Upper lobe of right lung (tissue), 1 donor: ENCODE data around the gene NEDD4. TPM values are rescaled to one million over a fixed set of nuclear protein-coding genes. Genes with fewer than 3 reads are reported as not detected.
"Not testable (repeated sequence)": the region's sequence is repeated elsewhere in the genome, so short reads cannot be mapped to it uniquely, and the experiment has no call there.

Experiments used
- ATAC-seq: fragments of 200-7000 bp; cut with Tn5 transposase; one replicate; pipeline ENCODE4 v1.9.1; 2020; ENCODE audit warnings: mild to moderate bottlenecking, moderate library complexity
- DNase-seq: peaks from one replicate; pipeline ENCODE4 v3.0.0-alpha.2; 2020
- H3K27ac ChIP-seq: fragments of 200-600 bp; one replicate; pipeline ENCODE4 v1.8.0; 2022
- H3K27me3 ChIP-seq: fragments of 200-600 bp; one replicate; pipeline ENCODE4 v1.8.0; 2022; ENCODE audit warnings: mild to moderate bottlenecking
- H3K36me3 ChIP-seq: fragments of 200-600 bp; one replicate; pipeline ENCODE4 v1.8.0; 2022
- H3K4me1 ChIP-seq: fragments of 200-600 bp; one replicate; pipeline ENCODE4 v1.8.0; 2022
- H3K4me3 ChIP-seq: fragments of 200-600 bp; one replicate; pipeline ENCODE4 v1.8.0; 2022; ENCODE audit warnings: mild to moderate bottlenecking
- H3K9me3 ChIP-seq: fragments of 200-600 bp; one replicate; pipeline ENCODE4 v1.8.0; 2022
- CTCF ChIP-seq: fragments of 200-600 bp; IDR thresholded peaks from one replicate; pipeline ENCODE4 v1.8.0; 2022; ENCODE audit warnings: antibody characterized with exemption
- intact Hi-C: fragments of 100-400 bp; cut with DNase I; formaldehyde crosslinking; loops from one replicate; pipeline ENCODE4 v1.11.0; 2022
- total RNA-seq: library from RNA; stranded (reverse); fragmentation: NEBNext Ultra II Directional; extraction: Animal tissue kit (Norgen Biotek cat#: 25700); gene quantifications from one replicate; pipeline ENCODE4 v1.2.1, GENCODE V29; 2021
- donor health status: DM: no; HTN: yes; CAD: no; lungs with severe emphysema.

NEDD4 gene
- total RNA-seq, 1 donor from 2014 or later, result 18.4 TPM

GRCh38 chr15:55879181-55879580 is 114.2 kb downstream of the NEDD4 start:
- H3K4me3 ChIP-seq, result no peak overlapping the region
- intact Hi-C loops, result no loop called here
- TF ChIP-seq CTCF, result no peak
- no peaks in the 10 kb centered on the region for H3K27me3 ChIP-seq
- no peaks in the 10 kb centered on the region for H3K9me3 ChIP-seq
- no peak for ATAC-seq
- no peak for DNase-seq
- H3K4me1 ChIP-seq, result peaks cover 2% of the 10 kb centered on the region
- no peaks in the 10 kb centered on the region for H3K36me3 ChIP-seq
- no peak overlapping the region for H3K27ac ChIP-seq

GRCh38 chr15:55873024-55873720 is 120.2 kb downstream of the NEDD4 start:
- no peaks in the 10 kb centered on the region for H3K4me1 ChIP-seq
- DNase-seq, result no peak
- no peaks in the 10 kb centered on the region for H3K27me3 ChIP-seq
- no peak for ATAC-seq
- intact Hi-C loops, result no loop called here
- H3K4me3 ChIP-seq, result no peak overlapping the region
- no peak overlapping the region for H3K27ac ChIP-seq
- TF ChIP-seq CTCF, result no peak
- no peaks in the 10 kb centered on the region for H3K9me3 ChIP-seq
- no peaks in the 10 kb centered on the region for H3K36me3 ChIP-seq

- ATAC-seq, result no peak
- Histone ChIP-seq H3K27me3 (no peaks in the 10 kb centered on the region), H3K36me3 (no peaks in the 10 kb centered on the region), H3K9me3 (no peaks in the 10 kb centered on the region), H3K27ac (no peak overlapping the region), H3K4me3 (no peak overlapping the region), H3K4me1 (no peaks in the 10 kb centered on the region)
- TF ChIP-seq CTCF, result no peak
- DNase-seq, result no peak
- intact Hi-C loops, result no loop called here
Observed at GRCh38 chr15:55872471-55872870, 120.9 kb downstream of the NEDD4 start.

GRCh38 chr15:55869660-55870059 is 123.8 kb downstream of the NEDD4 start:
- intact Hi-C loops, result no loop called here
- no peaks in the 10 kb centered on the region for H3K27me3 ChIP-seq
- no peak for ATAC-seq
- H3K27ac ChIP-seq, result no peak overlapping the region
- H3K36me3 ChIP-seq, result no peaks in the 10 kb centered on the region
- no peak for TF ChIP-seq CTCF
- H3K9me3 ChIP-seq, result no peaks in the 10 kb centered on the region
- no peak overlapping the region for H3K4me3 ChIP-seq
- no peak for DNase-seq
- no peaks in the 10 kb centered on the region for H3K4me1 ChIP-seq

- Histone ChIP-seq H3K36me3 (no peaks in the 10 kb centered on the region), H3K4me3 (no peak overlapping the region), H3K9me3 (no peaks in the 10 kb centered on the region), H3K27me3 (no peaks in the 10 kb centered on the region), H3K4me1 (no peaks in the 10 kb centered on the region), H3K27ac (no peak overlapping the region)
- intact Hi-C loops, result no loop called here
- no peak for ATAC-seq
- no peak for DNase-seq
- TF ChIP-seq CTCF, result no peak
Observed at GRCh38 chr15:55868707-55869106, 124.7 kb downstream of the NEDD4 start.

GRCh38 chr15:55868291-55868690 is 125.1 kb downstream of the NEDD4 start:
- H3K9me3 ChIP-seq, H3K4me3 ChIP-seq, H3K27me3 ChIP-seq, ATAC-seq, H3K36me3 ChIP-seq, H3K27ac ChIP-seq, H3K4me1 ChIP-seq, intact Hi-C loops, DNase-seq: not testable (repeated sequence)
